GM03348 (cell line): ENCODE results near the gene DRD2.

ENCODE experiments used
- DNase-seq: peaks from one replicate; pipeline ENCODE4 v3.0.0; 2012; ENCODE audit warnings: low spot score

The DRD2 gene

GRCh38 chr11:113484223-113484622, 9.0 kb upstream of the DRD2 start:
- DNase-seq: no peak

- no peak for DNase-seq
These were observed 6.5 kb upstream of the DRD2 start for GRCh38 chr11:113481672-113482071.

- DNase-seq: no peak
These were observed 6.0 kb upstream of the DRD2 start for GRCh38 chr11:113481226-113481625.

- DNase-seq: no peak
These were observed 2.1 kb upstream of the DRD2 start for GRCh38 chr11:113477321-113477720.

- no peak for DNase-seq
These were observed 1.4 kb upstream of the DRD2 start for GRCh38 chr11:113476553-113476952.

- DNase-seq: peak; percentile 85
These were observed 637 bp downstream of the DRD2 start for GRCh38 chr11:113474362-113475159.

GRCh38 chr11:113473983-113474361, 1.2 kb downstream of the DRD2 start:
- no peak for DNase-seq

GRCh38 chr11:113472471-113472870, 2.7 kb downstream of the DRD2 start:
- no peak for DNase-seq

- no peak for DNase-seq
These were observed 5.0 kb downstream of the DRD2 start for GRCh38 chr11:113470233-113470632.

GRCh38 chr11:113468726-113469345, 6.4 kb downstream of the DRD2 start:
- no peak for DNase-seq

GRCh38 chr11:113467545-113467944, 7.7 kb downstream of the DRD2 start:
- no peak for DNase-seq

- DNase-seq: no peak
These were observed 9.4 kb downstream of the DRD2 start for GRCh38 chr11:113465786-113466185.

GRCh38 chr11:113464416-113464815, 10.8 kb downstream of the DRD2 start:
- no peak for DNase-seq

GRCh38 chr11:113462830-113463229, 12.4 kb downstream of the DRD2 start:
- no peak for DNase-seq

- DNase-seq: no peak
These were observed 13.6 kb downstream of the DRD2 start for GRCh38 chr11:113461639-113462038.

- DNase-seq: no peak
These were observed 14.7 kb downstream of the DRD2 start for GRCh38 chr11:113460469-113460868.

- no peak for DNase-seq
These were observed 17.0 kb downstream of the DRD2 start for GRCh38 chr11:113458189-113458588.

GRCh38 chr11:113457784-113458183, 17.4 kb downstream of the DRD2 start:
- no peak for DNase-seq

- DNase-seq: no peak
These were observed 20.7 kb downstream of the DRD2 start for GRCh38 chr11:113454455-113454854.

GRCh38 chr11:113449743-113450142, 25.5 kb downstream of the DRD2 start:
- no peak for DNase-seq

GRCh38 chr11:113448316-113448677, 26.9 kb downstream of the DRD2 start:
- DNase-seq: no peak

GRCh38 chr11:113447621-113448315, 27.4 kb downstream of the DRD2 start:
- DNase-seq: no peak

- no peak for DNase-seq
These were observed 28.3 kb downstream of the DRD2 start for GRCh38 chr11:113446938-113447337.
